GM21619 (cell line): Measurements from ENCODE around the gene SPTBN2.
A peak's percentile ranks its signal among the peaks of the same experiment; 100 is the strongest.

ENCODE experiments used
- ATAC-seq: cut with Tn5 transposase; IDR thresholded peaks from one replicate; pipeline ENCODE4 v1.9.1; 2021; ENCODE audit not compliant: unreplicated experiment

The SPTBN2 gene

GRCh38 chr11:66686100-66686785 lies 42.8 kb downstream of the SPTBN2 start:
- ATAC-seq: no peak

GRCh38 chr11:66685276-66686099 lies 43.5 kb downstream of the SPTBN2 start:
- no peak for ATAC-seq

- ATAC-seq: no peak
These were observed 44.4 kb downstream of the SPTBN2 start for GRCh38 chr11:66684635-66685034.

- ATAC-seq: no peak
These were observed 45.1 kb downstream of the SPTBN2 start for GRCh38 chr11:66683877-66684276.

- no peak for ATAC-seq
These were observed 47.9 kb downstream of the SPTBN2 start for GRCh38 chr11:66680966-66681645.

GRCh38 chr11:66677599-66678375 lies 51.2 kb downstream of the SPTBN2 start, which contains the start of gene RBM4B:
Gene RBM4B, minus strand, starts transcription at chr11:66677887. Its CDS starts 808 bp downstream, at chr11:66677079.
- ATAC-seq: peak; percentile 75

GRCh38 chr11:66676931-66677598 lies 52.0 kb downstream of the SPTBN2 start:
- ATAC-seq: no peak

- ATAC-seq: no peak
These were observed 52.6 kb downstream of the SPTBN2 start for GRCh38 chr11:66676282-66676919.

- no peak for ATAC-seq
These were observed 53.9 kb downstream of the SPTBN2 start for GRCh38 chr11:66674964-66675602.

- no peak for ATAC-seq
These were observed 58.2 kb downstream of the SPTBN2 start for GRCh38 chr11:66670816-66671215.

GRCh38 chr11:66665369-66665768 lies 63.6 kb downstream of the SPTBN2 start:
- no peak for ATAC-seq

- ATAC-seq: no peak
These were observed 65.2 kb downstream of the SPTBN2 start for GRCh38 chr11:66663741-66664296.

- ATAC-seq: no peak
These were observed 69.3 kb downstream of the SPTBN2 start for GRCh38 chr11:66659763-66660162.

- ATAC-seq: no peak
These were observed 75.9 kb downstream of the SPTBN2 start for GRCh38 chr11:66653123-66653522.

GRCh38 chr11:66652651-66653050 lies 76.4 kb downstream of the SPTBN2 start:
- no peak for ATAC-seq

- no peak for ATAC-seq
These were observed 78.0 kb downstream of the SPTBN2 start for GRCh38 chr11:66651016-66651415.

- ATAC-seq: no peak
These were observed 79.1 kb downstream of the SPTBN2 start for GRCh38 chr11:66649903-66650302.

- ATAC-seq: no peak
These were observed 82.2 kb downstream of the SPTBN2 start for GRCh38 chr11:66646828-66647227.
